Measurements from ENCODE around the gene SPACA6. TPM values are rescaled to one million over a fixed set of nuclear protein-coding genes. Genes with fewer than 3 reads are reported as not detected.

The SPACA6 gene
- total and polyA plus RNA-seq, 10 of the 15 experiments (the other 5 are each of a cell fraction or from before 2014, with no cell fraction given): 0.31 to 6.5 (median 1.7) TPM

- no peak for TF ChIP-seq ZNF592 (IDR thresholded peaks at IDR 0.05)
- no peak for TF ChIP-seq ZNF207 (IDR thresholded peaks at IDR 0.05; ENCODE audit: borderline replicate concordance)
- TF ChIP-seq EGR1 (IDR thresholded peaks at IDR 0.05; ENCODE audit: borderline replicate concordance in 1 of 2, low read depth in 2 of 2, low read length in 2 of 2): no peak
Observed at GRCh38 chr19:51694318-51695085, 1.4 kb downstream of the SPACA6 start (continued).

- ChIA-PET SMC1A (ENCODE audit: uncharacterized antibody, unreplicated experiment) (no interaction called here), CTCF (interaction anchor here (1.1 kb wide), 1 partner anchor 9 kb away, joined by 3 read pairs; no protein-coding TSS in a partner anchor), POLR2A (no interaction called here), RAD21 (ENCODE audit: unreplicated experiment) (no interaction called here)
- Histone ChIP-seq H3K4me1 (ENCODE audit: control insufficient read depth, insufficient read depth, low read length) (no peaks in the 10 kb centered on the region), H3K9me3 (replicated peaks; ENCODE audit: control insufficient read depth, insufficient read depth, low read length) (no peaks in the 10 kb centered on the region), H2AFZ (ENCODE audit: control insufficient read depth, low read depth, low read length) (no peak overlapping the region), H4K20me1 (ENCODE audit: control insufficient read depth, insufficient read depth) (no peaks in the 10 kb centered on the region), H3K9ac (ENCODE audit: control insufficient read depth, insufficient read depth, low read length) (no peak overlapping the region), H3K27ac (ENCODE audit: control insufficient read depth, insufficient read depth) (no peak overlapping the region), H3K4me3 (no peak overlapping the region), H3K36me3 (ENCODE audit: control insufficient read depth in 2 of 2, insufficient read depth in 2 of 2, low read length in 1 of 2) (no peaks in the 10 kb centered on the region), H3K4me2 (ENCODE audit: control insufficient read depth, insufficient read depth) (no peak overlapping the region), H3K79me2 (ENCODE audit: control insufficient read depth, insufficient read depth, low read length) (no peaks in the 10 kb centered on the region), H3K27me3 (replicated peaks in 1 of 2; ENCODE audit: control insufficient read depth in 2 of 2, insufficient read depth in 2 of 2, low read length in 1 of 2) (no peaks in the 10 kb centered on the region; a peak in 1 of 4 replicates)
- intact Hi-C loops (cut with micrococcal nuclease; ENCODE audit: unreplicated experiment) (no loop called here), in situ Hi-C loops (cut with MboI) (no loop called here)
- no peak for ATAC-seq
- no peak for DNase-seq (ENCODE audit: low read depth, low spot score)
- 43% methylated on average over 9 of the region's 9 CpGs for WGBS (ENCODE audit: insufficient coverage, insufficient replicate concordance, low lambda C conversion rate, missing lambda C conversion rate)
- no TSS peak for BruUV-seq (replicated peaks)
- TF ChIP-seq SREBF1 (IDR thresholded peaks at IDR 0.05; ENCODE audit: low read length) (no peak), SIN3A (IDR thresholded peaks at IDR 0.05; ENCODE audit: low read depth, low read length) (no peak), YY1 (IDR thresholded peaks at IDR 0.05; ENCODE audit: low read depth, low read length) (no peak), ATF2 (IDR thresholded peaks at IDR 0.05; ENCODE audit: low read length) (no peak), E2F8 (IDR thresholded peaks at IDR 0.05; ENCODE audit: low read depth, partially characterized antibody) (no peak), BCL11A (IDR thresholded peaks at IDR 0.05; ENCODE audit: low read depth, low read length) (no peak), STAT1 (conservative IDR thresholded peaks at IDR 0.05) (no peak)
- FAIRE-seq: no peak
Observed at GRCh38 chr19:51695088-51695487, 2.0 kb downstream of the SPACA6 start.

Data from GM12878 (cell line).